Body of pancreas (tissue), 4 donors: Measurements from ENCODE around the gene AFF3.

Source experiments
- CTCF ChIP-seq, 7 experiments: fragments of 450-650 bp in 4 of 7; fragments of 200-600 bp in 3 of 7; sonication (generic) in 3 of 7; IDR thresholded peaks; one replicate each; pipeline ENCODE4 v1.5.1; 2016 to 2019; ENCODE audit warnings: antibody characterized with exemption in 7 of 7
- POLR2A ChIP-seq, 3 donors: fragments of 450-650 bp; IDR thresholded peaks; one replicate each; pipeline ENCODE4 v1.6.1; 2016; ENCODE audit warnings: antibody characterized with exemption in 3 of 3, mild to moderate bottlenecking in 2 of 3

DNA sequence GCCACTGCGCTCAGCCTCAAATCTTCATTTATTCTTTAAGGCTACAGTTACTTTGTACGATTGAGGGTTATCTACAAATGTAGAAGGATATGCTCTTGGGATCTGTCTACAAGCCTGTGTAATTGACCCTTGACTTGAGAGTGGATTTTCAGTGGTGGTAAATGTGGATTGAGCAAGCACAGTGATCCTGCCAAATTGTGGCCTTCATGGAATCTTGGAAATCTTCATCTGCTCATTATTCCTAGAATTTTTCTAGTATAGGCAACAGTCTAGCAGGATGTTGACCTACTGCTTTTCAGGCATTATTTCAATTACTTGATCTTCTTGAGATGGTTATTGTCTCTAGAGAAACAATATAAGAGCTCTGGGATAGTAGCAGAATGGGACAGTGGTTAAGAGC lies 426.4 kb downstream of the AFF3 start:
- TF ChIP-seq CTCF (IDR thresholded peaks at IDR 0.05) (no peak), POLR2A (IDR thresholded peaks at IDR 0.05) (no peak)
